Ishikawa (cell line): ENCODE results near the gene KDM5A.

Experiments
- CEBPB ChIP-seq: IDR thresholded peaks from 2 replicates; pipeline ENCODE4 v1.6.1; 2012
- CREB1 ChIP-seq: IDR thresholded peaks from 2 replicates; pipeline ENCODE4 v1.6.1; 2012; ENCODE audit warnings: low read depth
- EGR1 ChIP-seq: IDR thresholded peaks from 2 replicates; pipeline ENCODE4 v1.6.1; 2012
- EP300 ChIP-seq: IDR thresholded peaks from 2 replicates; pipeline ENCODE4 v1.6.1; 2012; ENCODE audit warnings: borderline replicate concordance
- FOXM1 ChIP-seq: IDR thresholded peaks from 2 replicates; pipeline ENCODE4 v1.6.1; 2012; ENCODE audit warnings: low read depth, borderline replicate concordance
- MAX ChIP-seq: IDR thresholded peaks from 2 replicates; pipeline ENCODE4 v1.6.1; 2012
- NFIC ChIP-seq: IDR thresholded peaks from 2 replicates; pipeline ENCODE4 v1.6.1; 2012
- RAD21 ChIP-seq: IDR thresholded peaks from 2 replicates; pipeline ENCODE4 v1.6.1; 2012; ENCODE audit warnings: low read depth
- TAF1 ChIP-seq: IDR thresholded peaks from 2 replicates; pipeline ENCODE4 v1.6.1; 2012; ENCODE audit warnings: low read depth, mild to moderate bottlenecking
- TCF12 ChIP-seq: IDR thresholded peaks from 2 replicates; pipeline ENCODE4 v1.6.1; 2012; ENCODE audit warnings: low read depth
- TEAD4 ChIP-seq: IDR thresholded peaks from 2 replicates; pipeline ENCODE4 v1.6.1; 2012
- YY1 ChIP-seq: IDR thresholded peaks from 2 replicates; pipeline ENCODE4 v1.6.1; 2012; ENCODE audit warnings: low read depth
- ZBTB7A ChIP-seq: IDR thresholded peaks from 2 replicates; pipeline ENCODE4 v1.6.1; 2012; ENCODE audit warnings: low read depth
- TF ChIP-seq, protein P1 (sequence below): IDR thresholded peaks from 2 replicates; pipeline ENCODE4 v1.6.1; 2012
- TF ChIP-seq, protein P2 (sequence below): IDR thresholded peaks from 2 replicates; pipeline ENCODE4 v1.6.1; 2012; ENCODE audit warnings: low read depth, mild to moderate bottlenecking

The KDM5A gene

GRCh38 chr12:273382-273781 lies 115.7 kb downstream of the KDM5A start:
- TF ChIP-seq TCF12, result no peak
- no peak for TF ChIP-seq EP300
- no peak for TF ChIP-seq FOXM1
- no peak for TF ChIP-seq CEBPB
- TF ChIP-seq EGR1, result no peak
- TF ChIP-seq RAD21, result no peak
- no peak for TF ChIP-seq ZBTB7A
- no peak for TF ChIP-seq MAX
- no peak for TF ChIP-seq NFIC
- TF ChIP-seq, protein P1, sequence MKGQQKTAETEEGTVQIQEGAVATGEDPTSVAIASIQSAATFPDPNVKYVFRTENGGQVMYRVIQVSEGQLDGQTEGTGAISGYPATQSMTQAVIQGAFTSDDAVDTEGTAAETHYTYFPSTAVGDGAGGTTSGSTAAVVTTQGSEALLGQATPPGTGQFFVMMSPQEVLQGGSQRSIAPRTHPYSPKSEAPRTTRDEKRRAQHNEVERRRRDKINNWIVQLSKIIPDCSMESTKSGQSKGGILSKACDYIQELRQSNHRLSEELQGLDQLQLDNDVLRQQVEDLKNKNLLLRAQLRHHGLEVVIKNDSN, result no peak

- TF ChIP-seq NFIC, result no peak
- TF ChIP-seq YY1, result no peak
- no peak for TF ChIP-seq RAD21
- TF ChIP-seq, protein P1, result no peak
- TF ChIP-seq TCF12, result no peak
Measured at GRCh38 chr12:272942-273341, 116.2 kb downstream of the KDM5A start.

DNA sequence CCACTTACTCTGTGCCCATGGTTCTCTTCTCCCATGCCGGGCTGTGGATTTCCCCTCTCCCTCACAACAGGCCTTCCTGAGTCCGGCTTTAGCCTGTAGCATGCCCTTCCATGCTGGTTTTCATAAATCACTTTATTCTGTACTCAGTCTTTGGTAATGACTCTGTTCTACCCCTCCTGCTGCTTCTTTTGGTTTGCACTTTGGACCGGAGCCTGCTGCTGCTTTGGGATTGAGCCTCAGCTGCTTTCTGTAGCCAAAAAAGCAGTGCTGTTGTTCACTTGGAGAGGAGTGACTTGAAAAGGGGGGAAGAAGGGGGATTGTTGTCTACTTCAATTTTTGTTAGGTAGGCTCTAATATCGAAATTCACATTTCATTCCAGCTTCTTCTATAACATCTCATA lies 118.0 kb downstream of the KDM5A start:
- TF ChIP-seq EP300 (no peak), EGR1 (no peak), TEAD4 (no peak)

GRCh38 chr12:269191-269590 lies 119.9 kb downstream of the KDM5A start:
- TF ChIP-seq ZBTB7A, result no peak
- TF ChIP-seq, protein P2, sequence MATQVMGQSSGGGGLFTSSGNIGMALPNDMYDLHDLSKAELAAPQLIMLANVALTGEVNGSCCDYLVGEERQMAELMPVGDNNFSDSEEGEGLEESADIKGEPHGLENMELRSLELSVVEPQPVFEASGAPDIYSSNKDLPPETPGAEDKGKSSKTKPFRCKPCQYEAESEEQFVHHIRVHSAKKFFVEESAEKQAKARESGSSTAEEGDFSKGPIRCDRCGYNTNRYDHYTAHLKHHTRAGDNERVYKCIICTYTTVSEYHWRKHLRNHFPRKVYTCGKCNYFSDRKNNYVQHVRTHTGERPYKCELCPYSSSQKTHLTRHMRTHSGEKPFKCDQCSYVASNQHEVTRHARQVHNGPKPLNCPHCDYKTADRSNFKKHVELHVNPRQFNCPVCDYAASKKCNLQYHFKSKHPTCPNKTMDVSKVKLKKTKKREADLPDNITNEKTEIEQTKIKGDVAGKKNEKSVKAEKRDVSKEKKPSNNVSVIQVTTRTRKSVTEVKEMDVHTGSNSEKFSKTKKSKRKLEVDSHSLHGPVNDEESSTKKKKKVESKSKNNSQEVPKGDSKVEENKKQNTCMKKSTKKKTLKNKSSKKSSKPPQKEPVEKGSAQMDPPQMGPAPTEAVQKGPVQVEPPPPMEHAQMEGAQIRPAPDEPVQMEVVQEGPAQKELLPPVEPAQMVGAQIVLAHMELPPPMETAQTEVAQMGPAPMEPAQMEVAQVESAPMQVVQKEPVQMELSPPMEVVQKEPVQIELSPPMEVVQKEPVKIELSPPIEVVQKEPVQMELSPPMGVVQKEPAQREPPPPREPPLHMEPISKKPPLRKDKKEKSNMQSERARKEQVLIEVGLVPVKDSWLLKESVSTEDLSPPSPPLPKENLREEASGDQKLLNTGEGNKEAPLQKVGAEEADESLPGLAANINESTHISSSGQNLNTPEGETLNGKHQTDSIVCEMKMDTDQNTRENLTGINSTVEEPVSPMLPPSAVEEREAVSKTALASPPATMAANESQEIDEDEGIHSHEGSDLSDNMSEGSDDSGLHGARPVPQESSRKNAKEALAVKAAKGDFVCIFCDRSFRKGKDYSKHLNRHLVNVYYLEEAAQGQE, result no peak
- TF ChIP-seq FOXM1, result no peak
- TF ChIP-seq MAX, result no peak
- TF ChIP-seq TEAD4, result no peak
- no peak for TF ChIP-seq EGR1
- no peak for TF ChIP-seq TCF12
- TF ChIP-seq, protein P1, result no peak
- no peak for TF ChIP-seq CEBPB
- no peak for TF ChIP-seq EP300
- TF ChIP-seq YY1, result no peak

- no peak for TF ChIP-seq CREB1
- TF ChIP-seq MAX, result no peak
- no peak for TF ChIP-seq FOXM1
- no peak for TF ChIP-seq EP300
- no peak for TF ChIP-seq YY1
- no peak for TF ChIP-seq RAD21
- TF ChIP-seq TAF1, result no peak
- no peak for TF ChIP-seq ZBTB7A
- TF ChIP-seq EGR1, result no peak
- TF ChIP-seq, protein P1, result no peak
- TF ChIP-seq NFIC, result no peak
- no peak for TF ChIP-seq TCF12
- TF ChIP-seq, protein P2, result no peak
- TF ChIP-seq TEAD4, result no peak
- TF ChIP-seq CEBPB, result no peak
Measured at GRCh38 chr12:268483-268840, 120.7 kb downstream of the KDM5A start.
